ENCODE measurements around the gene PAK2.
"Not testable (repeated sequence)": the region's sequence is repeated elsewhere in the genome, so short reads cannot be mapped to it uniquely, and the experiment has no call there.

PAK2 gene

DNA sequence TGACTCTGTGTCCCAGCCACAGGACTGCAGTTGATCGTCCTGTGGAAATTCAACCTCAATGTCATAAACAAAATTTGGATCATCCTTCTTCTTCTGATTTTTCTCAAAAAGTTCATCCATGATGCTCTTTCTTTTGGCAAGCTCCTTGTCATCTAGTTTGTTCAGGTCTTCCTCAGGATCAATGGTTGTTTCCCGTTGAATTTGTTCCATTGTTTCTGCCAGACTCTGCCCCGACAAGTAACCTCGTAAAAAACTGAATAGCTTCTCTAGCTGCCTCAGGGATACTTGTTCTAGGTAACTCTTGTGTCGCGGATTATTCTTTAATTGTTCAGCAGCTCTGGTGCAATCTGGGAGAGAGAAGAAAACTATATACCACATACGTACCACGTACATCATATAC is 32.1 kb upstream of the PAK2 start:
- Histone ChIP-seq H3K27me3 (ENCODE audit: insufficient read depth, low read depth, severe bottlenecking) (no peaks in the 10 kb centered on the region), H3K4me3 (ENCODE audit: low read depth, low read length) (no peak overlapping the region), H3K9me3 (ENCODE audit: severe bottlenecking) (no peaks in the 10 kb centered on the region), H3K36me3 (no peaks in the 10 kb centered on the region), H3K27ac (no peak overlapping the region)
- TF ChIP-seq, protein P1, sequence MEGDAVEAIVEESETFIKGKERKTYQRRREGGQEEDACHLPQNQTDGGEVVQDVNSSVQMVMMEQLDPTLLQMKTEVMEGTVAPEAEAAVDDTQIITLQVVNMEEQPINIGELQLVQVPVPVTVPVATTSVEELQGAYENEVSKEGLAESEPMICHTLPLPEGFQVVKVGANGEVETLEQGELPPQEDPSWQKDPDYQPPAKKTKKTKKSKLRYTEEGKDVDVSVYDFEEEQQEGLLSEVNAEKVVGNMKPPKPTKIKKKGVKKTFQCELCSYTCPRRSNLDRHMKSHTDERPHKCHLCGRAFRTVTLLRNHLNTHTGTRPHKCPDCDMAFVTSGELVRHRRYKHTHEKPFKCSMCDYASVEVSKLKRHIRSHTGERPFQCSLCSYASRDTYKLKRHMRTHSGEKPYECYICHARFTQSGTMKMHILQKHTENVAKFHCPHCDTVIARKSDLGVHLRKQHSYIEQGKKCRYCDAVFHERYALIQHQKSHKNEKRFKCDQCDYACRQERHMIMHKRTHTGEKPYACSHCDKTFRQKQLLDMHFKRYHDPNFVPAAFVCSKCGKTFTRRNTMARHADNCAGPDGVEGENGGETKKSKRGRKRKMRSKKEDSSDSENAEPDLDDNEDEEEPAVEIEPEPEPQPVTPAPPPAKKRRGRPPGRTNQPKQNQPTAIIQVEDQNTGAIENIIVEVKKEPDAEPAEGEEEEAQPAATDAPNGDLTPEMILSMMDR (IDR thresholded peaks at IDR 0.05; ENCODE audit: low read depth, low read length), result no peak
- DNase-seq, result no peak

DNA sequence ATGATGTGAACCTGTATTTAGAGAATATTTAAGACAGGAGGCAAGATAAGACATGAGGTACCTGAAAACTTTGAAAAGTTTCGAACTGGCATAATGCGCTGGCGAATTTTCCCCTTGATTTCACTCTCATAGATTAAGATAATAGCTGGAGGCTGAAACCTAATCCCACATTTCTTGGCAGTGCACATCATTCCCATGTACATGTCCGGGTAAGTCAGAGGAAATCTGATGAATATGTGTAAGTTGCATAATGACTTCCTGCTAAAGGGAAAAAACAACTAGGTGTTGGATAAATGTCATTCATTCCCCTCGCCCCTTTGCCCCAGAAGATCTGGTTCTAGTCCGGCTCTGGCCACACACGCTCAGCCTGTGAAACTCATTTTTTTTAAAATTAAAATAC is 31.2 kb upstream of the PAK2 start:
- no peak overlapping the region for H3K27ac ChIP-seq
- no peaks in the 10 kb centered on the region for H3K27me3 ChIP-seq (ENCODE audit: insufficient read depth, low read depth, severe bottlenecking)
- no peaks in the 10 kb centered on the region for H3K36me3 ChIP-seq
- DNase-seq, result no peak
- no peaks in the 10 kb centered on the region for H3K9me3 ChIP-seq (ENCODE audit: severe bottlenecking)
- H3K4me3 ChIP-seq (ENCODE audit: low read depth, low read length), result no peak overlapping the region
- TF ChIP-seq, protein P1 (IDR thresholded peaks at IDR 0.05; ENCODE audit: low read depth, low read length), result no peak

DNA sequence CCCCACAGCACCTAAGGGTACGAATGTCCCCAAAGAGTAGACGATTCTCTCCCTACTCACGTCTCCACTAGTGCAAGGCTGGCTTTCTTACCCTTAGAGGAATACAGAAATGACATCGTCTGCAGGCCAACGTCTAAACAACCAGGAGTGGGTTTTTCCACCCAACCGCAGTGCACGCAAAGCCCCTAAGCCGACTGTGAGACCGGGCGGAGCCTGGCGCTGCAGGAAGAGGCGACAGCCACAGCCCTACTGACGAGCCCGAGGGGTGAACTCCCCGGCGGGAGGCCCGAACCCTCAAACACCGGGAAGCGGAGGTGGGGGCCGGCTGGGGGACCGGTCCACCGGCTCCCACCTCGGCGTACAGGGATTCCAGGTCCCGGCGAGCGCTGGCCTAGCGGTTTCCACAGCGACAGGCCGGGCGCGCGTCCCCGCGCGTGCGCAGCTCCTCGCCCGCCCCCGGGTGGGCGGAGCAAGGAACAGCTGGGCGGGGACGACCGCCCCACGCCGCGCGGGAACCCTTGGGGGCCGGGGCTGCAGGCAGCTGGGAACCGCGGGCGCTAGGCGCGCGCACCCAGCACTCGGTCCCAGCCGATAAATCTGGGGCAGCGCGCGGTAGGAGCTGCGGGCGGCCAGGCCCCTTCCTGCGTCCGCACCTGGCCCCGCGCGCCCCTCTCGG is 27.7 kb upstream of the PAK2 start, which contains the start of the genes CEP19 and PIGX:
TSS of gene CEP19 (minus strand) at position 413 of the 676 bp plus-strand sequence. CDS start 3,593 bp downstream, outside the sequence.
TSS of gene PIGX (plus strand) at position 540 of the 676 bp plus-strand sequence.
- H3K9me3 ChIP-seq (ENCODE audit: severe bottlenecking), result no peaks in the 10 kb centered on the region
- H3K27ac ChIP-seq, result peak within 1 kb of the TSS; percentile 82
- DNase-seq, result peak; percentile 69
- H3K27me3 ChIP-seq (ENCODE audit: insufficient read depth, low read depth, severe bottlenecking), result no peaks in the 10 kb centered on the region
- H3K36me3 ChIP-seq, result no peaks in the 10 kb centered on the region
- H3K4me3 ChIP-seq (ENCODE audit: low read depth, low read length), result peak within 1 kb of the TSS; percentile 80
- TF ChIP-seq, protein P1 (IDR thresholded peaks at IDR 0.05; ENCODE audit: low read depth, low read length), result no peak

DNA sequence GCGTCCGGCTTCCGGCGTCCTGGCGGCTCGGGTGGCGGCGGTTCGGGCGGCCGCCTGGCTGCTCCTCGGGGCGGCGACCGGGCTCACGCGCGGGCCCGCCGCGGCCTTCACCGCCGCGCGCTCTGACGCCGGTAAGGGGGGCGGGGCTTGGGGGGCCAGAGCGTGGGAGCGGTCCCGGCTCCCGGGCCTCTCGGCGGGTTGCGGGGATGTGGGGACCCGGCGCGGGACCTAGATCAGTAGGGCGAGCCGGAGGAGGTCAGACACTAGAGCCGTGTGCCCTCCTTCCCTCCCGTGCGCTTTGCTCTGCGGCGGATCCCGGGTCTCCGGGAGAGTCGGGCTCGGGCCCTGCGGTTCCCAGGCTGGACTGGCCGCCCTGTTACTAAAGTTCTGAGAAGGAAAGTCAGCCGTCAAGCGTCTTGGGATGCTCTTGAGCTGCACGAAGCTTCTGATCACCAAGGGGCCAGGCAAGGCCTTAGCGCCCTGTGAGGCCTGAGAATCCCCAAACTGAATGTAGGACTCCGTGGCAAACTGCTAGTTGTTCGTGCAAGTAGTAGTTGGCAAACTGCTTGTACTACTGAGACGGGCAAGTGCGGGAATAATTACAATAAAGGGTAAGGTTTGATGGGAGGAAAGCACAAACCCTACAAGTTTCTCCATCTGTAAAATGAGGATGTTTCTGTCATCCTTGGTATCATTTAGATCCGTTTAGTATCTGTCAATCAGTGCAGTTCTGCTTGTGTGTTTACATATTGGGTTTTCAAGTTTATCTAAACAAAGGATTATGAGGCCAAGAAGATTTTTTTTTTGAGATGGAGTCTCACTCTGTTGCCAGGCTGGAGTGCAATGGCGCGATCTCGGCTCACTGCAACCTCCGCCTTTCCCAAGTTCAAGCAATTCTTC is 26.9 kb upstream of the PAK2 start:
- no peaks in the 10 kb centered on the region for H3K36me3 ChIP-seq
- peak overlapping the region; percentile 80 for H3K4me3 ChIP-seq (ENCODE audit: low read depth, low read length)
- no peak for DNase-seq
- peak overlapping the region; percentile 82 for H3K27ac ChIP-seq
- H3K27me3 ChIP-seq (ENCODE audit: insufficient read depth, low read depth, severe bottlenecking), result no peaks in the 10 kb centered on the region
- H3K9me3 ChIP-seq (ENCODE audit: severe bottlenecking), result no peaks in the 10 kb centered on the region
- TF ChIP-seq, protein P1 (IDR thresholded peaks at IDR 0.05; ENCODE audit: low read depth, low read length), result no peak

DNA sequence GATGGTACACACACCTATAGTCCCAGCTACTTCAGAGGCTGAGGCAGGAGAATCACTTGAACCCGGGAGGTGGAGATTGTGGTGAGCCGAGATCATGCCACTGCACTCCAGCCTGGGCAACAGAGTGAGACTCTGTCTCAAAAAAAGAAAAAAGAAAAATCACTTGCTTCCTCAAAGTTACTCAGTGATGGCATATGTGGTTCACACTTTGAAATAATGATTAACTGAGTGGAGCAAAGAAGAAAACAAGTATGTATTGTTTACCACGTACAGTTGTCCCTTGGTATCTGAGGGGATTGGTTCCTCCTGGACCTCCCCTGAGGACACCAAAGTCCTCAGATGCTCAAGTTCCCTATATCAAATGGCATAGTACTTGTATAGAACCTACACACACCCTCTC is 22.5 kb upstream of the PAK2 start:
- not testable (repeated sequence) for H3K36me3 ChIP-seq

DNA sequence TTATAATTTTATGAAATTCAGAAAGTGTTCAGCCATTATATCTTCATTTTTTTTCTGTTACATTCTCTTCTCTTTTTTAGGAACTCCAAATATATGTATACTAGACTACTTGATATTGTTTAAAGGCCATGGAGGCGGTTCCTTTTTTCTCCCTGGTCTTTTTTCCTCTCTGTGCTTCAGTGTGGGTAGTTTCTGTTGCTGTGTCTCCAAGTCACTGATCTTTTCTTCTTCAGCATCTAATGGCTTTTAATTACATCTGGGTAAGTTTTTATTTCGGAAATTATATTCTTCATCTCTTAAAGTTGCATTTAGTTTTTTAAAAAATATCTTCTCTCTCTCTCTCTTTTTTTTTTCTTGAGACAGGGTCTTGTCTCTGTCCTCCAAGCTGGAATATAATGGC is 18.6 kb upstream of the PAK2 start:
- H3K27me3 ChIP-seq (ENCODE audit: insufficient read depth, low read depth, severe bottlenecking), result no peaks in the 10 kb centered on the region
- DNase-seq, result no peak
- no peak overlapping the region for H3K4me3 ChIP-seq (ENCODE audit: low read depth, low read length)
- TF ChIP-seq, protein P1 (IDR thresholded peaks at IDR 0.05; ENCODE audit: low read depth, low read length), result no peak
- H3K27ac ChIP-seq, result no peak overlapping the region
- H3K36me3 ChIP-seq, result no peaks in the 10 kb centered on the region
- no peaks in the 10 kb centered on the region for H3K9me3 ChIP-seq (ENCODE audit: severe bottlenecking)

More for the DNA sequence above, 22.5 kb upstream of the PAK2 start:
- not testable (repeated sequence) for DNase-seq; H3K4me3 ChIP-seq (ENCODE audit: low read depth, low read length); H3K27me3 ChIP-seq (ENCODE audit: insufficient read depth, low read depth, severe bottlenecking); H3K9me3 ChIP-seq (ENCODE audit: severe bottlenecking); H3K27ac ChIP-seq
